GM18867 (cell line): ENCODE data around the gene AFF2.

Experiments used
- ATAC-seq: cut with Tn5 transposase; IDR thresholded peaks from one replicate; pipeline ENCODE4 v1.9.1; 2021; ENCODE audit warnings: mild to moderate bottlenecking, moderate library complexity; ENCODE audit not compliant: unreplicated experiment

Gene AFF2

GRCh38 chrX:148995661-148996060, 495.2 kb downstream of the AFF2 start:
- no peak for ATAC-seq

GRCh38 chrX:149002320-149002719, 501.9 kb downstream of the AFF2 start:
- no peak for ATAC-seq

- ATAC-seq, result no peak
Measured at GRCh38 chrX:149003863-149004660, 503.6 kb downstream of the AFF2 start.

GRCh38 chrX:149004936-149005335, 504.5 kb downstream of the AFF2 start:
- no peak for ATAC-seq

- no peak for ATAC-seq
Measured at GRCh38 chrX:149006235-149006634, 505.8 kb downstream of the AFF2 start.

- no peak for ATAC-seq
Measured at GRCh38 chrX:149007423-149007822, 507.0 kb downstream of the AFF2 start.

DNA sequence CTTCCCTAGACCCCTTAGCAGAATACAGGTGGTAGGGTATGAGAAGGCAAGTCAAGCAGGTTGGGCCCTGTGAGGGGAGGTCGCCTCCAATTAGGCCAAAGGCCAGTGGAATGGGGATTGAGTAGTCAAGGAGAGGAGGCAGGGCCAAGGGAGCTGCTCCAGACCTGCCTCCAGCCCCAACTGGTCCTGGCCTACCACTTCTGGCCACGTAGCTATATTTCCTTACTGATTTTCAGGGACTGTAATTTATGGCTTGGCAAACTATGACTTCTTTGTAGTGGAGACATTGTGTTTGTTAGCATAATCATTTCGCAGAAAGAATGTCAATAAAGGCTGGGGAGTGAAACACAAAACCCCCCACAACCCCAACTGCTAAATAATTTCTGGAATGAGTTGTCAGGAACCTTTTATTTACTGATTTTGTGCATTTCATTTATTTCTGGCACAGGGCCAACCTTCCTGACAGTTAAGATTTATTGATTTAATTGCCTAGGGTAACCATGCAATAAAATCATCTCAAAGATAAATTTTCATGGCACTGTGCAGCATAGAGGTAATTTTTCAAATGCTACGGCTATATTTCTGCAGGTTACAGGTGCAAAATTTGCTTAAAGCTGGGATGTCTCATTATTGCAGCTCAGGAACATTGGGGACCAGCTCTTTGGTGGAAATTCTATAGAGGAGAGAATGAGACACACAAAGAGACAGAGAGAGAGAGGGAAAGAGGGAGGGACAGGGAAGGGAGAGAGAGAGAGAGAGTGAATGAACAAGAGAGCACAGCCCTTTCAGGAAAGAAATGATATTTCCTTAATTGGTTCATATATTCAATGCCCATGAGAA, 509.8 kb downstream of the AFF2 start:
- no peak for ATAC-seq

GRCh38 chrX:149010853-149011224, 510.4 kb downstream of the AFF2 start:
- no peak for ATAC-seq

GRCh38 chrX:149013081-149013480, 512.7 kb downstream of the AFF2 start:
- no peak for ATAC-seq

- no peak for ATAC-seq
Measured at GRCh38 chrX:149021159-149021558, 520.7 kb downstream of the AFF2 start.

DNA sequence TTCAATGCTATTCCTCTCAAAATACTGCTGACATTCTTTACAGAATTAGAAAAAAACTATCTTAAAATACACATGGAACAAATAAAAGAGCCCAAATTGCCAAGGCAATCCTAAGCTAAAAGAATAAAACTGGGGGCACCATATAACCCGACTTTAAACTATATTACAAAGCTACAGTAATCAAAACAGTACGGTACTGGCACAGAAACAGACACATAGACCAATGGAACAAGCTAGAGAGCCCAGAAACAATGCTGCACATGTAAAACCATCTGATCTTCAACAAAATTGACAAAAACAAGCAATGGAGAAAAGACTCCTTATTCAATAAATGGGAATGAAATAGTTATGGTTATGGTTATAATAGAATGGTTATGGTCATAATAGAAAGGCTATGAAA, 522.1 kb downstream of the AFF2 start:
- no peak for ATAC-seq

DNA sequence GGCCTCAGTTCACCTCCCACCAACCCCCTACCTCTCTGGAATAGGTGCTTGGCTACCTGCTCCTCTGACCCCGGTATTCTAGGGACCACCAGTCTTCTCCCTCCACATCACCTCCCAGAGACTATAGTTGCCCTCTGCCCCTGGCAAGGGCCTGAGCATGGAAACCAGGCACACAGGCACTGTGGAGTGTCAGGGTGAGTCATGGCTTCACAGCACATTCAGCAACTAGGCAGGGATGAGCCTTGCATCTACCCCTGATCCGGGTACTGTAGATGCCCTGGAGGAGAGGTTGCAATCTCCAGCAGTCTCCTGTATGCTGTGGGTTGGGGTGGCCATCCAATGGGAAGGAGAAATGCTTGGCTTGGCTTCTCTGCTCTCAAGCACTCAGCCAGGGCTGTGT, 532.0 kb downstream of the AFF2 start:
- no peak for ATAC-seq

- ATAC-seq, result no peak
Measured at GRCh38 chrX:149036086-149036485, 535.7 kb downstream of the AFF2 start.

- ATAC-seq, result no peak
Measured at GRCh38 chrX:149037281-149037870, 537.0 kb downstream of the AFF2 start.

- no peak for ATAC-seq
Measured at GRCh38 chrX:149039057-149039456, 538.6 kb downstream of the AFF2 start.

DNA sequence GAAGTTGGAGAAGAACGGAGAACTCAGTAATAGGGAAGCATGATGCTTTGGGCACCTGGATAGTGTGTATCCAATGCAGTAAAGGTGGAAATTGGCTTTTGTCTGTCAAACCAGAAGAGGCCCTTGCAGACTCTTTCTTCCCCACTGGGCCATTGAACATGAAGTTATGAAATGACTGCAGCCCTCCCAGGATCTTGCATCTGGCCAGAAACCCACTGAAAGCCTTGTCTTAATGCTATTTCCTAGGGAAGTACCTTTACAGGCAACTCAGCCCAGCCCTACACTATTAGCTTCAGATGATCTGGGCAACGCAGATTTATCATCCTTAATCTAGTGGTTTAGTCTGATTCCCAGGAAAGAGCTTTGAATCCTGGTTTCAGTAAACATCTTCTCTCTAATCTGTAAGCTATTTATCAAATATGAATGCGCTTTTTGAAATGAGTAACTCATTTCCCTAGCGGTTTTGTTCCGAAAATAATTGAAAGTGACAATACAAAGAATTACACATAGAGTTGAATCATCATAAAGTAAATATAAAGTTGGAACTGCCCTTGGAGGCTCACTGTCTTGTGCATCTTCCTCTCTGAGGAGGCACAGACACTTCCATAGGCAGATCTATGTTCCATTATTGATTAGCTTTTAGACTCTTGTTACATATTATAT, 540.6 kb downstream of the AFF2 start:
- ATAC-seq, result no peak

DNA sequence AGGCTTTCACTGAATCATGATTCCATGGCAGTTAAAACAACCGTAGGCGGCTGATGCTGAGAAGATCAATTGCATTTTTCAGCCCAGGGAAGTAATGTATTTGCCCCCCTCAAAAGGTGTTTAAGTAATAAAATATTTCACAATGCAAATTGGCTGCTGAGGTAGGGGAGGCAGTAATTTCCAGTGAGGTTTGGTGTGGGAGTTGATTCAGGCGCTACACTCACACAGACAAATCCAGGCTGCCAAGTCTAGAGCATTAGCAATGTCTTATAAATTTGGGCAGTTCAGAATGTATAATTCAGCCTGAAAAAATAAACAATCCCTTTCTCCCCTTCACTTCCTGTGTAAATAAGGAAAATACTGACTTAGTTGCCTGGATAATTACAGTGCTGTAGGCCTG, 543.0 kb downstream of the AFF2 start:
- ATAC-seq, result no peak

- no peak for ATAC-seq
Measured at GRCh38 chrX:149044471-149044870, 544.1 kb downstream of the AFF2 start.

DNA sequence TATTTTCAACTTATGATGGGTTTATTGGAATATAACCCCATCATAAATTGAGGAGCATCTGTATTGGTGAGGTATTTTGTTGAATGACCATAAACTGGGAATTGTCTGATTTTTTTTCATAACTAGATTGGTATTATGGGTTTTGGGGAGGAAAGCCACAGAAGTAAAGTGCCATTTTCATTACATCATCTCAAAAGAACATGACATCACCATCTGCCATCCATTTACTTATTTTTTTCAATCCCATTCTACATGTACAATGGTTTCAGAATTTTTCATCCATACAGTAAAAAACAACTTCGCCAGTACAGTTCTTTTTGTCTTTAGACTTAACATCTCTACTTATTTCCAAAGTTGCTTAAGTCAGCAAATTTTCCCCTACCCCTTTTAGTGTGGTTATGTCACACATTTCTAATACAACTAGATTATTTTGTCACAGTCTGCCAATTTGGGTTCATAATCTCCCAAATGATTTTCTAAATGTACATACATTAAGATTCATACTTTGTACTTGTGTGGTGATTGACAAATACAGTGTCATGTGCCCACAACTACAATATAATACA, 545.3 kb downstream of the AFF2 start:
- ATAC-seq, result no peak
